ENCODE measurements around the gene DDAH2. TPM values are rescaled to one million over a fixed set of nuclear protein-coding genes. Genes with fewer than 3 reads are reported as not detected.

The DDAH2 gene, protein sequence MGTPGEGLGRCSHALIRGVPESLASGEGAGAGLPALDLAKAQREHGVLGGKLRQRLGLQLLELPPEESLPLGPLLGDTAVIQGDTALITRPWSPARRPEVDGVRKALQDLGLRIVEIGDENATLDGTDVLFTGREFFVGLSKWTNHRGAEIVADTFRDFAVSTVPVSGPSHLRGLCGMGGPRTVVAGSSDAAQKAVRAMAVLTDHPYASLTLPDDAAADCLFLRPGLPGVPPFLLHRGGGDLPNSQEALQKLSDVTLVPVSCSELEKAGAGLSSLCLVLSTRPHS
- polyA plus RNA-seq (ENCODE audit: insufficient read length), result 108 TPM

DNA sequence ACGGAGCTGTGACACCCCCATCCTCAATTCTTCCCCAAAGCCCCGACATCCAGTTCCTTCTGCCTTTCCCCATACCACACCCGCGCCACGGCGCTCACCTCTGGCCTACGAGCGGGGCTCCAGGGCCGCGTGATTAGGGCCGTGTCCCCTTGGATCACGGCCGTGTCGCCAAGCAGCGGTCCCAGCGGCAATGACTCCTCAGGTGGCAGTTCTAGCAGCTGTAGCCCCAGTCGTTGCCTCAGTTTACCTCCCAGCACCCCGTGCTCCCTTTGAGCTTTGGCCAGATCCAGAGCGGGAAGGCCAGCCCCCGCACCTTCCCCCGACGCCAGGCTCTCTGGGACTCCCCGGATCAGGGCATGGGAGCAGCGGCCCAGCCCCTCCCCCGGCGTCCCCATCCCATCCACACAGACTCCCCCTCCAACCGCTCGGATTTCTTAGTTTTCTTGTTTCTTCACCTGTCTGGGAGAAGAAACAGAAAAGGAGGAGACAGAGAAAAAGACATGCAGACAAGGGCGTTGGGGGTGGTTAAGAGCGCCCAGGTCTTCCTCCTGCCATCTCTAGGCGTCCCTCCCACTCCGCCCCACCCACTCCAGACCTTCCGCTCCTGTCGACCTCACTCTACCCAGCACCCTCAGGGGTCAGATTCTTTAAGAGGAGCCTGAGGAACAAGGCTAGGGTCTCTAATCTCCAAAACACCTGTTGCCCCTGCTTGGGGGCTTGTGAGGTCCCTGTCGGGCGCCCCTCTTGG, at the start of gene DDAH2:
TSS of gene DDAH2 (minus strand) at position 533 of the 748 bp plus-strand sequence. CDS start at position 395, 138 bp downstream.
- no peak for DNase-seq (ENCODE audit: low read depth)

DNA sequence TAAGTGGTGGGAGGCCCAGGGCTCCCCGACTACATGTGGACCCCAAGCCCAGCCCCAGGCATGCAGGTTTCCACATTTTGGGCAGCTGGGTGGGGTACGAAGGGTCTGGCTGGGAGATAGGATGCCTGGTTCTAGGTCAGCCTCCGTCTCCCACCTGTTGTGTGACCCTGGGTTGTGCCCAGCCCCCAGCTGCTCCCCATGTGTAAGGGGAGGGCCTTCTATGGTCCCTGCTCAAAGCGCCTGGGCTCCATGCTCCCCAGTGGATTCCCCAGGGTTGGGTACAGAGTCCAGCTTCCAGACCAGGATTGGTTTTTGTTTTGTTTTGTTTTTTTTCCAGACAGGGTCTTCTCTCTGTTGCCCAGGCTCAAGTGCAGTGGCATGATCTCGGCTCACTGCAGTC, 49.1 kb upstream of the DDAH2 start:
- DNase-seq (ENCODE audit: low read depth), result no peak

DNA sequence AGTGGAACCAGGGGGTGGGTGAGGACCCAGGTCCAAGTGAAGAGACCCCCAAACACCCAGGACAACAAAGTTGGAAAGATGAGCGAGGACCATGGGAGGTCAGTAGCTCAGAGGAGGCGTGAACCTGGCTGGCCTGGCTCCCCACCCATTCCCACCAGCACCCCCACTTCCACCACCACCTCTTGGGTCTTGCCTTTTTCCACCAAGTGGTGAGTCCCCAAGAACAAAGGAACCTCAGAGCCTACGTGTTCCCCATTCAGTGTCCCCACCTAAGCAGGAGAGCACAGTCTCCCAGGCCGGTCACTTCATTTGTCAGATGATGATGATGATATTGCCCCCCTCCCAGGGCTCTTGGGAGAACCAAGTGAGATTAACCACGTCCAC, 48.6 kb upstream of the DDAH2 start:
- no peak for DNase-seq (ENCODE audit: low read depth)

DNA sequence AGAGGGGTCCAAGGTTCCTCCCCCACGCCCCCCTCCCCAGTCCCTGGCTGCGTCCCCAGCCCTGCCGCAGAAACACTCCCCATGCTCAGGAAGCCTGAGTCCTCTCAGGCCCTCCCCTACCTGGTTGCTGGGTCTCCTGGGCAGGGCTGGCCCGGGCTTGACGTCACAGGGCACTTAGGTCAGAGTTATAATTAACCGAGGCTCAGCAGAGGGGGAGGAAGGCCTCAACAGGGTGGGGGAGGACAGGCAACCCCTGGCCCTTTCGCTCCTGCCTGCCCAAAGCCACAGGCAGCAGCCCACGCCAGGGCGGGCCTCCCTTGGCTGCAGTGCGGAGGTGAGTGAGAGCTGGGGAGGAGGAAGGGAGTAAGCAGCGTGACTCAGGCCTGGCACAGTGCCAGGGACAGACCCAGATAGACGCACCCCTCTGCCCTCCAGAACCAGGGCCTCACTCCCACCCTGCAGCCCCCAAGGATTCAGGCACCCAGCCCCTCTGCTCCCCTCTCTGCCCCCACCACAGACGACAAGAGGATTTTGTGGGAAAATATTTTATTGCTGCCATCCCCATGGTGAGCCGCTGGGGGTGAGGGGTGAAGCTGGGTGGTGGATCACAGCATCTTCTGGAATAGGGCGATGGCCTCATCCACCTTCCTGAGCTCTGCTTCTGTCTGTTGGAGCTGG, 48.0 kb upstream of the DDAH2 start, which contains the start of gene VWA7:
TSS of gene VWA7 (minus strand) at position 340 of the 678 bp plus-strand sequence. CDS start 549 bp downstream, outside the sequence.
- no peak for DNase-seq (ENCODE audit: low read depth)

DNA sequence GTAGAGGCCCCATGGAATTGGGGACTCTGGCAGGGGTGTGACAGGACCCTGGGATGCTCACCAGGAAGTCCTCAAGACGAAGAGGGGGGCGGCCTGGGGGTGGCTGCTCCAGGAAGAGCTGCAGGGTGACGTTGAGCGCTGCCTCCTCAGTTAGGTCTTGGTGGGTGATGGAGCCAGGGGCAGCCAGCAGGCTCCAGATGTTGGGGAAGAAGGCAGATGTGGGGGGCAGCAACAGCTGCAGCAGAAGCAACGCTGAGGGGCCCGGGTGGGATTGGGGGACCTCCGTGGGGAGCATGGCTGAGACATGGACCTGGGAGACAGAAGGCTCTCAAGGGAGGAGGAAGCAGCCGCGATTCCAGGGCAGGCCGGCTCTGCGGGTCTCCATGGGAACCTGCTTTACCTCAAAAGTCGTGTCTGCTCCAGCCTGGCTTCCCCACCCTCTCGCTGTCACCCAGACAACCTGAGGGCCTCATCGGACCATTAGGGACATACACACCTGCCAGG, 47.4 kb upstream of the DDAH2 start:
- no peak for DNase-seq (ENCODE audit: low read depth)

DNA sequence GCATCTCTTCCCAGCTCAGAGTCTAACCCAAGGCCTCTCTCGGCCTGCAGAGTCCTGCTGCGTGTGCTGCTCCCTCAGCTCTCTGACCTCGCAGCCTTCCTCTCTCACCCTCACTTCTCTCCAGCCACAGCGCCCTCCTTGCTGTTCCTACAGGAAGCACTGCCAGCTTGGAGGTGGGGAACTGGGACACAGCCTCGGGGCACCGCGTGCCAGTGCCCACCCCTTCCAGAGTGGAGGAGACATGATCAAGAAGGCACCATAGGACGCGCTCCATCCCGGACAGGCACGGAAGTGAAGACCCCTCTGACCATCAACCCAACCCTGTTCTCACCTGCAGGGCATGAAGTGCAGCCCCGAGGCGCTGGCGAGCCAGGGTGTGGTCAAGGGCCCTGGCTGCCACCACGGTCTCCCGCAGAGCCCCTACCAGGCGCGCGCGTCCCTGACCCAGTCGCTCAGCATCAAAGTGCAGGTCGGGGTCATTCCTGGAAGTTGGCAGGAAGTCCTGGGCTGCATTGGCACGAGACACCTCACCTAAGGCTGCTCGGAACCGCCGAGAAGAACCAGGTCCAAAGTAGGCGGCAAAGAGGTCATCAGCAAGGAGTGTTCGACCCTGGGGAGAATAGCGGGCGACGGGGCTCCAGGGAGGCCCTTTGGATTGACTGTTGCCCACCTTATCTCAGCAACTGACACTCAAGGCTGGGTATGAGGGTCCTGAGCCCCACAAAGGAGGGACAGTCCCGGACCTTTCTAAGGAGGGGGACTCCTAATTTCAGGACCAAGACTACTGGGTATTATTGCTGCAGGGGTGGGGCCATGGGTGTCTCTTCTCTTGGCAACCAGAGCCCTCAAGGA, 46.8 kb upstream of the DDAH2 start:
- DNase-seq (ENCODE audit: low read depth), result no peak

DNA sequence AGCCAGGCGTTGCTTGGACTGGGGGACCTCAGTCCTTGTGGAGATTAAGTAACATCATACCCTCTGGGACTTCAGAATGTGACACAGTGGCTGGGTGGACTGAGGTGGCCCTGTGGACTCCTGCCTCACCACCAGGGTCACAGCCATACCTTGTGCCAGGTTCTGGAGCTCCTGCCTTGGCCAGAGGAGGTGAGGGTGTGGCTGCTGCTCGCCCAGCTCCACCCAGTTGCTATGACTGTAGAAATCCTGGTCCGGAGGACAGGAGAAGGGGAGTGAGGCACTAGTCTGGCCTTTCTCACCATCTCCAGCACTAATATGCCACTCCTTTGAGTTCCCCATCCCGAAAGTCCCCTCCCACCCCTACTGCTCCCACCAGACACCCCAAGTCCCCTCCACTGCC, 46.1 kb upstream of the DDAH2 start:
- no peak for DNase-seq (ENCODE audit: low read depth)

DNA sequence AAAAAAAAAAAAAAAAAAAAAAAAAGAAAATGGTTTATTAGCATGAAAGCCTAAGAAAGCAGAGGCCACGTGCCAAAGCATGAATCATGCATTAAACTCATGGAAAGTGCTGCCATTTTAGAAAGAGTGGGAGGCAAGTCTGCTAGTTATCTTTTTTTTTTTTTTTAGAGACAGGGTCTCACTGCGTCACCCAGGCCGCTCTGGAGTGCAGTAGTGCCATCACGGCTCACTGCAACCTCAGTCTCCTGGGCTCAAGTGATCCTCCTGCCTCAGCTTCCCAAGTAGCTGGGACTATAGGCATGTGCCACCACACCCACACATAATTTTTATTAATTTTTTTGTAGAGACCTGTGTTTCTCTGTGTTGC, 42.9 kb upstream of the DDAH2 start:
- no peak for DNase-seq (ENCODE audit: low read depth)

DNA sequence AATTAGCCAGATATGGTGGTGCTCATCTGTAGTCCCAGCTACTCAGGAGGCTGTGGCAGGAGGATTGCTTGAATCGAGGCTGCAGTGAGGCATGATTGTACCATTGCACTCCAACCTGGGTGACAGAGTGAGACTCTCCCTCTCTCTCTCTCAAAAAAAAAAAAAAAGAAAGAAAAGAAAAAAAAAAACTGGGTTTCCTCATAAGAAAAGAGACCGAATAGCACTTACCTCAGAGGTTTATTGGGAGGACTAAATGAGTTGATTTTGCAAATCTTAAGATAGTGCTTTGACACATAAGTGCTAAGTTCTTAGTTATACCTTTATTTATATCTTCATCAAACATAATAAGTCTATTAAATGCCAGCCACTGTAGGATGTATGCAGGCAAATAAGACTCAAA, 41.8 kb upstream of the DDAH2 start:
- DNase-seq (ENCODE audit: low read depth), result no peak

DNA sequence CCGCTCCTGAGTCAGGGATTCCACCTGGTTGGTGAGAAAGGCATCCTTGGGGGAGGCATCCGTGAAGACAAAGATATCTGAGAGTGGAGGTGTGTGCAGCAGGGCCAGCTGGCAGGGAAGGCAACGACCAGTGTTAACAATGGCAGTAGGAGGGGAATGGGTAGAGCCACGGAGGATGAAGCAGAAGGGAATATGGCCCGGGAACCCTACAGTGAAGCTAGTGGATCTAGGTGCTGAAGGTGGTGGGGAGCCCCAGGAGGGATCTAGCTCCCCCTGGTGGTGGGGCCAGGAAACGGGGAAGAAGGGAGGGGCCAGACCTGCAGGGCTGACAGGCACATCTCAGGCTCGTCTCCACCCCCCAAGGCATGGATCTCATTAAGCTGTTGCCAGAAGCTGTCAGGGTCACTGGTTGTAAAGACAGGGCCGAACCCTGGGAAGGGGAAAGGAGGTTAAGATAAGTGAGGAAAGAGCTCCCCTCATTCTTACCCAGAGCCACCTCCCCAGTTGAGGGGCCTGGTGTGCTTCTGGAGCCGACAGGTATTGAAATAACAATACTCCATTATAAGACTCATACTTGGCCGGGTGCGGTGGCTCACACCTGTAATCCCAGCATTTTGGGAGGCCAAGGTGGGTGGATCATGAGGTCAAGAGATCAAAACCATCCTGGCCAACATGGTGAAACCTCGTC, 40.7 kb upstream of the DDAH2 start:
- DNase-seq (ENCODE audit: low read depth), result no peak

DNA sequence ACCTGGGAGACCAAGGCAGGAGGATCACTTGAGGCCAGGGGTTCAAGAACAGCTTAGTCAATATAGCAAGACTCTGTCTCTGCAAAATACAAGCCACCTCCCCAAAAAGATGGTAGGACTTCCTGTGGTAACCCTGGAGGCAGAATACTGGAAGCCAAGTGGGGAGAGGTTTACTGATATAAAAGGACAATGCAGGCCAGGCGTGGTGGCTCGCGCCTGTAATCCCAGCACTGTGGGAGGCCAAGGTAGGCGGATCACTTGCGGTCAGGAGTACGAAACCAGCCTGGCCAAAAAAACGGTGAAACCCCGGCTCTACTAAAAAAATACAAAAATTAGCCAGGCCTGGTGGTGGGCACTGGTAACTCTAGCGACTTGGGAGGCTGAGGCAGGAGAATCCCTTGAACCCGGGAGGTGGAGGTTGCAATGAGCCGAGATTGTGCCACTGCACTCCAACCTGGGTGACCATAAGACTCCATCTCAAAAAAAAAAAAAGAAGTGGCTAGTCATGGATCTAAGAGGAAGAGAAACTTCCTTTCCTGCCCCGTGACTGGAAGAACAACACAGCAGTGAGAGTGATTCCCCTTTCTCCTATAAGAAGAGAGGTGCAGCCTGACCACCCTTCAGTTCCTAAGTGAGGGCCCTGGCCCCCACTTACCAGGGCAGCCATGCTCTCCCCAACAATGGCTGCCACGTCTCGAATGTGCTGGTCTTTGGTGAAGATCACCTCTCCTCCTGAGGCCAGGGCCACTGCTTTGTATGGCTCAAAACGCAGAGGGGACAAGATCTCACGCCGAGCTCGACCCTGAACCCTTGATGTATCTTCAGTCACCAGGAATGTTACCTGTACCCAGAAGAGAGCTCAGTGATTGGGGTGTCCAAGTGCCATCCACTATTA, 39.5 kb upstream of the DDAH2 start:
- no peak for DNase-seq (ENCODE audit: low read depth)

DNA sequence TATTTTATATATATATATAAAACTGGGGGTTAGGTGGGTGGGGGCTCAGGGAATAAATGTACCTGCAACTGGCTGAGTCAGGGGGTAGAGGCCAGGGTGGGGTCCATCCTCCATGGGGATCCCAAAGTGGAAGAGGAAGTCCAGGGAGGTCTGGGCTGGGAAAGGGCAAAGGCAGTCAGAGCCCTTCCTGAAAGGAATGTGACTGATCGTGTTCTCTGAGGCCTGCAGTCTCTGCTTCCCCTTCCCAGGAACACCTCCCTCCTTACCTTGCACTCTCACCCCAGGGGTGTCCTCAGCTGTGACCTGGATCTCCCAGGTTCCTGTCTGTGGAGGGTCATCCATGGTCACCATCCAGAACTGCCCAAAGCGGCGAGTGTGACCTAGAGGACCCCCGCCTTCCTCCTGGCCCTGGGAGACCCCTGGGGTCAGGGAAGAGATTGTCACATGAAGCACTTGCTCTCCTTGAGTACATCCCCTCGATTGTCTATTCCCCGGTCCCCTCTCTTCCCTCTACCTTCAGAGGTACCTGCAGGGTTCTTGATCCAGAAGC, 38.1 kb upstream of the DDAH2 start:
- no peak for DNase-seq (ENCODE audit: low read depth)

DNA sequence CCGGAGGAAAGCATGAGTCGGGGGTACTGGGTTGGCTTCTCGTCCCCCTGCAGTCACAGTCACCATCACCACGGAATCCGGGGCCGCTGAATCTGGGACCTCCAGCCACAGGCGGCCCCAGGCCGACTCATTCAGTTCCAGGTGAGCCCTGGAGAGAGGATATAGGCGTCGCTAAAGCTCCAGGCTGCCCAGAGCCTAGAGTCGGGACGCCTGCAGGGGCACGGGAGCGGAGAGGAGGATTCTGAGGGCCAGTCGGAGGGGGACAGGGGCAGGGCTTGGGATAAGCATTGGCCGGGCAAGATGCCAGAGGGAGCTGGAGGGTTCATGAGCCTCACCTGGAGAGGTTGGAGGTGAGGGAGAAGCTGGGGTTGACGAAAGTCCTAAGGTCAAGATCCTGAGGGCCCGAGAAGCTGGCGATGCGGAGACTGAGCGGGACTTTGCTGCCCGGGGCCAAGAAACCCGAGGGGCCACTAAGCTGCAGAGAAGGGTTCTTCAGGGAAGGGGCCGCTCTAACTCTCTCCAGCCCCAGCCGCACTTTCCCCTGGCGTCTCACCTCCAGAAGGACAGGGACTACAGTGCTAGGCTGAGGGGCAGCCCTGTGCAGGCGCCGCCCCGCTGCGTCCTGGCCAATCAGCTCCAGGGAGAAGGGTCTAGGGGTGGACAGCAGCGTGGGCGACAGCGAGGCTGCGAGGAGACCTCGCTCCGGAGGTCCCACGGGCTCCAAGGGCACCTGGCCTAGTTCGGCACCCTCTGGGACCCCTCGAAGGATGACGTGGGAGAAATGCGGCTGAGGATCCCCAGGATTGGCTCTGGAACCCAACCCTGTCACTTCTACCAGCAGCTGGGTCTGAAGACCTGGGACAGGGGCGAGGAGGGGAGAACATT, 37.1 kb upstream of the DDAH2 start:
- DNase-seq (ENCODE audit: low read depth), result no peak

DNA sequence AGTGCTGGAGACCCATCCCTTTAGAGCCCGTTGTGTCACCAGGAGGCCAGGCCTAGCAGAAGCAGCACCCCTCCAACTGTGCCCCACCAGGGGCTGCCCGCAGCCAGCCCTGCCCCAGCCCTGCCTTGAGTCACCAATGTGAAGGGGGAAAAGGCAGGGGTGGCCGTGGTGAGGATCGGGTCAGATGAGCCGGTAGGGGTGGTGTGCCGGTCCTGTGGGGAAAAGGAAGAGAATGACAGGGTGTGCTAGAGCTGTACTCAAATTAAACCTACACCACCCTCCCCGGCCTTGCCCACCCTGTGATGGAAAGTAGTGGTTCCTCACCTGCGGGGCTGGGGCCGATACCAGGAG, 36.4 kb upstream of the DDAH2 start:
- DNase-seq (ENCODE audit: low read depth), result no peak

DNA sequence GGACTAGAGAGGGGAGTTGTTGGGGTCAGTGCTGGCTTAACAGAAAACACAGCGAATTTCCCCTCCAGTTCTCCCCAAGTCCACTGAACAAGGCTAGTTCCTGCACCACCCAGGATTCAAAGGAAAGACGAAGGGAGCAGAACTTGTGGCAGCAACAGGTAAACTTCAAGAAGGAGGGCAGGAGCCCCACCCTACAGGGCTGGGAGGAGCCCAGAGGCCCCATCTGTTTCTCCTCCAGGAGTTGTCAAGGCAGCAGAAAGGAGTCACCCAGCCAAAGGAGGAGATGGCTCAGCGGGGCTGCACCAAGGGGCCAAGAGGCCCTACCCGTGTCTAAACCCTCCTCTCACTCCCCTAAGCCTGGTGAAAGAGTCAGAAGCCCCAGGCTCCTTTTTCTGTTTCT, 35.1 kb upstream of the DDAH2 start:
- DNase-seq (ENCODE audit: low read depth), result no peak

DNA sequence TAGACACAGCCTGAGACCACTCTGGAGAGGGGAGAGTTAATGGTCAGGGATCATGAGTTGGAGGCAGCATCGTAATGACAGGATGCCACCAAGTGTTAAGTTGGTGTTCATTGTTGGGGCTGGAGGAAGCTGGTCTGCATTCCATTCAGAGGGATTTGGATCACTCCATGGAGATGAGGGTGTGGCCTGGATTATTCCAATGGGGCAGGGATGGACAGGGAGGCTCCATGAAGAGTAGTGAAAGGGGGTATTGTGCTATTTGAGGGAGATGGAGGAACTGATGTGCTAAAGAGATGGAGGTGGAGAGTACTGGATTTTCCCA, 34.5 kb upstream of the DDAH2 start:
- no peak for DNase-seq (ENCODE audit: low read depth)

DNA sequence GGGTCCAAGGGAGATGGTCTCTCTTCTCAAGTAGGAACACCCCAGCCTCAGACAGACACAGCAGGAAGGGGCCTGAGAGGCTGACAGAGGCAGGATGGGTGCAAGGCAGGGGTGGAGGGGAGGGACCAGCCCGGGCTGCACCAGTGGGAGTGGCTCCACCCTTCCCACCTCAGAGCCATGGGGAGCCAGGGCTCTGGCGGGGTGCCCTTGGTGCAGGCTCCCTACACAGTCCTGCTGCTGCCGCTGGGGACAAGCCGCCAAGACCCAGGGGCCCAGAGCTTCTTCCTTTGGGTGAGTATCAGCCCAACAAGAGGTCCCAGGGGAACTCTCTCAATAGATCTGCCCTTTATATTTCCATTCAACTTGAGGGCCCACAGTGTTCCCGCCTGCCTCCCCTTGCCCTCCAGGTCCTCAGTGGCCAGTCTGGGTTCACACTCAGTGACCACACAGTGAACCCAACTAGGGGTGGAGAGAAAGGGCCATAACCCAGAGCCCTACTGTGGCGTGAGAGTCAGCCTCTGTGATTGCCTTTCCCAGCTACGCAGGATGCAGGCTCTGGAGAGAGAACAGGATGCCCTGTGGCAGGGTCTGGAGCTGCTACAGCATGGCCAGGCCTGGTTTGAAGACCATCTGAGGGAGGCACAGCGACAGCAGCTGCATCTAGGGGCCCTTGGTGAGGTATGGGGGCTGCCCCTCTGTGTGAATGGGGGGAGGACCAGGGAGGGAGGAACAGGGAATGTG, 33.9 kb upstream of the DDAH2 start:
- DNase-seq (ENCODE audit: low read depth), result no peak

DNA sequence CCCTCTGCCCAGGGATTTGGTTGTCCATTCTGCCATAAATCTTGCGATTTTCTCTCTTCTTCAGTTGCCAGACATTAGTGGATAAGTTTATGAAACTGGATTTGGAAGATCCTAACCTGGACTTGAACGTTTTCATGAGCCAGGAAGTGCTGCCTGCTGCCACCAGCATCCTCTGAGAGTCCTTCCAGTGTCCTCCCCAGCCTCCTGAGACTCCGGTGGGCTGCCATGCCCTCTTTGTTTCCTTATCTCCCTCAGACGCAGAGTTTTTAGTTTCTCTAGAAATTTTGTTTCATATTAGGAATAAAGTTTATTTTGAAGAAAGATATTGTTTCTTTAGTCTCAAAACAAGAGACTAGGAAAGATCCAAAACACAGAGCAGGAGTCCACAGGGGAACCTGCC, 33.3 kb upstream of the DDAH2 start, which contains the start of gene SAPCD1:
TSS of gene SAPCD1 (plus strand) at position 301 of the 400 bp plus-strand sequence. CDS start 399 bp downstream, outside the sequence.
- DNase-seq (ENCODE audit: low read depth), result no peak
